Neural crest cell (in vitro differentiated cells): ENCODE data around the gene WBP11. TPM values are rescaled to one million over a fixed set of nuclear protein-coding genes. Genes with fewer than 3 reads are reported as not detected.

Source experiments
- DNase-seq: peaks from one replicate; pipeline ENCODE4 v3.0.0; 2021; ENCODE audit warnings: low read depth, mixed read lengths, low spot score
- H3K27ac Mint-ChIP-seq: one replicate; pipeline ENCODE4 v1.8.0; 2021; ENCODE audit warnings: mild to moderate bottlenecking, mixed read lengths; ENCODE audit not compliant: unreplicated experiment
- H3K27me3 Mint-ChIP-seq: 2 replicates; pipeline ENCODE4 v1.8.0; 2021; ENCODE audit warnings: low read depth, mild to moderate bottlenecking, mixed read lengths
- H3K36me3 Mint-ChIP-seq: 2 replicates; pipeline ENCODE4 v1.8.0; 2021; ENCODE audit warnings: low read depth, mild to moderate bottlenecking, mixed read lengths
- H3K4me1 Mint-ChIP-seq: 2 replicates; pipeline ENCODE4 v1.8.0; 2021; ENCODE audit warnings: mixed read lengths
- H3K4me3 Mint-ChIP-seq: one replicate; pipeline ENCODE4 v1.8.0; 2021; ENCODE audit warnings: mild to moderate bottlenecking, mixed read lengths
- H3K9me3 Mint-ChIP-seq: 2 replicates; pipeline ENCODE4 v1.8.0; 2021; ENCODE audit warnings: mixed read lengths
- total RNA-seq: library from RNA; stranded (reverse); gene quantifications from 2 replicates; pipeline ENCODE4 v1.2.1, GENCODE V29; 2021
- TF ChIP-seq, protein P1 (sequence below): fragments of 200-600 bp; sonication (generic); conservative IDR thresholded peaks from 2 replicates; pipeline ENCODE4 v1.5.0; 2021; ENCODE audit warnings: antibody characterized with exemption, mild to moderate bottlenecking

Gene WBP11
- total RNA-seq, 1 donor from 2014 or later = 101 TPM

DNA sequence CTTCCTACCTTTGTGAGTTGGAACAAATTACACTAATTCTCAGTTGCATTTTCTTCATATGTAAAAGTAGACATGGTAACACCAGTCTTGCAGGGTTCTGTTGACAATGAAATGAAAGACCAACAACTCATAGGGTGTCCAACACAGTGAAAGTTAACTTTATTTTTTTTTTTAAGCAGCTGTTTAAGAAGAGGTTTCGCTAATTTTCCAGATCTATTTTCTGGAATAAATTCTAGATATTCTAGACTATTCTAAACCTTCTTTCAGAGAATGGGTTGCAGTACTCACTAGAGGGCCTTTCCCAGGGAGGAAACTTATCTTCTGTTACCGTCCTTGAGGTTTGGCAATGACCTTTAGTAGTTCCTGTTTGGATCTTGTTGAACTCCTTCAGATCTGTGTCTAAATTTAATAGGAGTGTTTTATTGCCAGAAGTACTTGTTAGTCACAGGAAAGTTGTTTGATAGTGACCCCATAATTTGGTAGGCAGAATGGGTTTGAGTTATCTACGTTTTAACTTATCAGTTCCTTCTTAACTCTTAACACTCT lies 42.8 kb upstream of the WBP11 start:
- Mint-ChIP-seq H3K36me3 (no peaks in the 10 kb centered on the region), H3K9me3 (no peaks in the 10 kb centered on the region), H3K4me3 (no peak overlapping the region), H3K27me3 (no peaks in the 10 kb centered on the region), H3K27ac (no peak overlapping the region), H3K4me1 (peaks cover 29% of the 10 kb centered on the region)
- no peak for DNase-seq
- TF ChIP-seq, protein P1, sequence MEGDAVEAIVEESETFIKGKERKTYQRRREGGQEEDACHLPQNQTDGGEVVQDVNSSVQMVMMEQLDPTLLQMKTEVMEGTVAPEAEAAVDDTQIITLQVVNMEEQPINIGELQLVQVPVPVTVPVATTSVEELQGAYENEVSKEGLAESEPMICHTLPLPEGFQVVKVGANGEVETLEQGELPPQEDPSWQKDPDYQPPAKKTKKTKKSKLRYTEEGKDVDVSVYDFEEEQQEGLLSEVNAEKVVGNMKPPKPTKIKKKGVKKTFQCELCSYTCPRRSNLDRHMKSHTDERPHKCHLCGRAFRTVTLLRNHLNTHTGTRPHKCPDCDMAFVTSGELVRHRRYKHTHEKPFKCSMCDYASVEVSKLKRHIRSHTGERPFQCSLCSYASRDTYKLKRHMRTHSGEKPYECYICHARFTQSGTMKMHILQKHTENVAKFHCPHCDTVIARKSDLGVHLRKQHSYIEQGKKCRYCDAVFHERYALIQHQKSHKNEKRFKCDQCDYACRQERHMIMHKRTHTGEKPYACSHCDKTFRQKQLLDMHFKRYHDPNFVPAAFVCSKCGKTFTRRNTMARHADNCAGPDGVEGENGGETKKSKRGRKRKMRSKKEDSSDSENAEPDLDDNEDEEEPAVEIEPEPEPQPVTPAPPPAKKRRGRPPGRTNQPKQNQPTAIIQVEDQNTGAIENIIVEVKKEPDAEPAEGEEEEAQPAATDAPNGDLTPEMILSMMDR = no peak

DNA sequence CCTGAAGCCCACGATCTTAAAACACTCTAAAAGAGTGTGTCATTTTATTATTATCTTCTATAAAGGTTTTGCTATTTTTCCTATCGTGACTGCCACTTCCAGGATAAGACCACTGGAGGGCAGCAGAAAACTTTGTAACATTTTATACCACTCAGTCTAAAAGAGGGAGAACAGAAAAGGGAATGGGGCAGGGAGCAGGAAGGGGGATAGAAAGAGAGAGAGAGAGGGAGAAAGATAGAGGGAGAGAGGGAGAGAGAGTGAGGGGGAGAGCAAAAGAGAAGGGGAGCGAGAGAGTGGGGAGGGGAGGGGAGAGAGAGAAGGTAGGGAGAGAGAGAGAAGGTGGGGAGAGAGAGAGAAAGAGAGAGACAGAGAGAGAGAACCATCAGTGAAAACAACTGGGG lies 42.1 kb upstream of the WBP11 start:
- Mint-ChIP-seq H3K36me3 (no peaks in the 10 kb centered on the region), H3K27ac (no peak overlapping the region), H3K4me1 (peaks cover 21% of the 10 kb centered on the region), H3K9me3 (no peaks in the 10 kb centered on the region), H3K27me3 (no peaks in the 10 kb centered on the region), H3K4me3 (no peak overlapping the region)
- TF ChIP-seq, protein P1 = peak; percentile 92
- peak; percentile 36 for DNase-seq

DNA sequence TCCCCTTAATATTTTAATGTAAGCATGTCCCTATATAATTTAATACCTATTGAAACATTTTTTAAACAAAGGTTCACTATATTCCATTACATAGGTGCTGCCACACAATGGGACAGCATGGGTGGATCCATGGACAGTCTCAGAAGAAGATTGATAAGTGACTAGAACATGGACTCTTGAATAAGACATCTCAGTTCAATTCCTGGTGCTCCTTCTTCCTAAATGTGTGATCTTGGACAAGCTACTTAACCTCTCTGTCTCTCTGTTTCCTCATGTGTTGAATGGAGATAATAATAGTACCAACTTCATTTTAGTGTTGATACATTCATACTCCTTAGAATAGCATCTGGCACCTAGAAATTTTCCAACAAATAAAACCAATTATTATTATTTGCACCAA lies 41.1 kb upstream of the WBP11 start:
- Mint-ChIP-seq H3K4me3 (no peak overlapping the region), H3K36me3 (no peaks in the 10 kb centered on the region), H3K4me1 (peaks cover 13% of the 10 kb centered on the region), H3K27ac (no peak overlapping the region), H3K9me3 (no peaks in the 10 kb centered on the region), H3K27me3 (no peaks in the 10 kb centered on the region)
- DNase-seq = no peak
- TF ChIP-seq, protein P1 = no peak

DNA sequence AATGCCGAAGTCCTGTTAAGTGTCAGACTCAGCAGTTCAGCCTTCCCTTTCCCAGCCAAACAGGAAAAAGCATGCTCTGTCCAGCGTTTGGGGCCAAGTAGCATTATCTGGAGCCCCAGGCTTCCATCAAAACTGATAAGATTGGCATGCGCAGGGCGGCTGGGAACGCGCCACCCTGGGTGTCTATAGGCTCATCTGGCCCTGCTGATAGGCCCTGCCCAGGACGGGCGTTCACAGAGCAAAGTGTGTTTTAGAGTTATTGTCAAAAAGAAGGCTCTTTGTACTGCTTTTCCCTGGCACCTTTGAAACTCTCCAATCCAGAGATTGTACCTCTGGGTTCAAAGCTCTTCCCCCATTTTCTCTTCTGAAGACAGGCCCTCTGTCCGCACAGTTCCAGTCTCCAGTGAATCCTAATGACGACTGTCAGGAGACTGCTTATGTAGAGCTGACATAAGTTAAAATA lies 40.2 kb upstream of the WBP11 start, which contains the start of gene ART4:
TSS of gene ART4 (minus strand) at position 102 of the 463 bp plus-strand sequence. CDS start 413 bp downstream, outside the sequence.
- peaks cover 11% of the 10 kb centered on the region for H3K4me1 Mint-ChIP-seq
- no peak within 1 kb of the TSS for H3K4me3 Mint-ChIP-seq
- no peaks in the 10 kb centered on the region for H3K27me3 Mint-ChIP-seq
- H3K27ac Mint-ChIP-seq = no peak within 1 kb of the TSS
- DNase-seq = no peak
- H3K36me3 Mint-ChIP-seq = no peaks in the 10 kb centered on the region
- H3K9me3 Mint-ChIP-seq = no peaks in the 10 kb centered on the region
- TF ChIP-seq, protein P1 = no peak

DNA sequence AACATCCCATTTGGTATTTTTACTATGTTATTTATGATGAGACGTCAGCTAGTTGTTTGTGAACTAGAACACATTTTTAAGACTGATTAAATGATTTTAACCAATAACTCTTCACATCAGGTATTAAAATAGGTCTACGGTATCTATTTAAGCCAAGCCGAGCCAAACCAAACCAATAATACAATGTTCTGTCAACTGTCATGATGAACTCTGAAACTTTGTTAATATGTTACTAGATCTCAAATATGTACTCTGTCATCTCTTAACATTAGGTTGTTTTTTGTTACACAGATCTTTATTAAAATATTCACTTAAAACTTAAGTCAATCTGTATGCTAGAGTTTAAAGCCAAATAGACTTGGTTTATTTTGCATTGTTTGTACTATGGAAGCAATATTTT lies 39.0 kb upstream of the WBP11 start:
- no peak for DNase-seq
- H3K27me3 Mint-ChIP-seq = no peaks in the 10 kb centered on the region
- H3K4me1 Mint-ChIP-seq = peaks cover 11% of the 10 kb centered on the region
- no peaks in the 10 kb centered on the region for H3K9me3 Mint-ChIP-seq
- TF ChIP-seq, protein P1 = no peak
- no peak overlapping the region for H3K4me3 Mint-ChIP-seq
- no peaks in the 10 kb centered on the region for H3K36me3 Mint-ChIP-seq
- H3K27ac Mint-ChIP-seq = no peak overlapping the region
